HG03135 (cell line): ENCODE data around the gene DLEC1.
A peak's percentile ranks its signal among the peaks of the same experiment; 100 is the strongest.
"Not testable (repeated sequence)": the region's sequence is repeated elsewhere in the genome, so short reads cannot be mapped to it uniquely, and the experiment has no call there.

Experiments used
- ATAC-seq: cut with Tn5 transposase; IDR thresholded peaks from one replicate; pipeline ENCODE4 v1.9.1; 2021; ENCODE audit warnings: mild to moderate bottlenecking, moderate library complexity; ENCODE audit not compliant: unreplicated experiment

DLEC1 gene

GRCh38 chr3:38152609-38153008 lies 113.6 kb downstream of the DLEC1 start:
- ATAC-seq = no peak

DNA sequence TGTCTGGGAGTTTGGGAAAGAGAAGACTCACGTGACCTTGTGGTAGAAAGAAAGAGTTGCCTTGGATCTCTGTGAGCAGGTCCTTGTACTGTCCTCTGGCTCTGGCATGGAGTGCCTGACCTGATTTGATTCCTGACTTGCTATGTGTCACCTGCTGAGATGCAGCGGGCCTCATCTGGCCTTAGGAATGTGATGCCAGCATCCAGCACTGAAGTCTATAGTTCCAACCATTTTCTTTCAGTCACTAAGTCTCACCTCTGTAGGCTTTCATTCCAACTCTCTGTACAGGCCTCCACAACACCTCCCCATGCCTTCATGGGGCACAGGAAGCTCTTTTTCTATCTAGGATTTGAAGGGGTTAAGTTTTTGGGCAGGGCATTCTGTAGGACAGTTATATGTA lies 114.2 kb downstream of the DLEC1 start:
- no peak for ATAC-seq

- ATAC-seq = no peak
Observed at GRCh38 chr3:38154033-38154494, 115.1 kb downstream of the DLEC1 start.

- no peak for ATAC-seq
Observed at GRCh38 chr3:38154625-38155255, 115.7 kb downstream of the DLEC1 start.

DNA sequence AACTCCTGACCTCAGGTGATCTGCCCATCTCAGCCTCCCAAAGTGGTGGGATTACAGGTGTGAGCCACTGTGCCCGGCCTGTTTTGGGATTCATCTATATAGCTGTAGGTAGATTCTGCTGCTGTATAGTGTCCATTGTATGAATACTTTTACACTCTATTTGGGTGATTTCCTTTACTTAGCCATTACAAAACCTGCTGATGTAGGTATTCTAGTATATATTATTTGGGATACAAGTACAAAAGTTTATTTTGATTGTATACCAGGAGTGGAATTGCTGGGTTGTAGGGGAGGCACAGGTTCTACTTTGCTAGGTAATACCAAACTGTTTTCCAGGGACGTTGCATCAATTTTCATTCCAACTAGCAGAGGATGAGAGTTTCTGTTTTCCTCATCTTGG lies 116.8 kb downstream of the DLEC1 start:
- ATAC-seq = no peak

GRCh38 chr3:38157117-38157516 lies 118.1 kb downstream of the DLEC1 start:
- no peak for ATAC-seq

DNA sequence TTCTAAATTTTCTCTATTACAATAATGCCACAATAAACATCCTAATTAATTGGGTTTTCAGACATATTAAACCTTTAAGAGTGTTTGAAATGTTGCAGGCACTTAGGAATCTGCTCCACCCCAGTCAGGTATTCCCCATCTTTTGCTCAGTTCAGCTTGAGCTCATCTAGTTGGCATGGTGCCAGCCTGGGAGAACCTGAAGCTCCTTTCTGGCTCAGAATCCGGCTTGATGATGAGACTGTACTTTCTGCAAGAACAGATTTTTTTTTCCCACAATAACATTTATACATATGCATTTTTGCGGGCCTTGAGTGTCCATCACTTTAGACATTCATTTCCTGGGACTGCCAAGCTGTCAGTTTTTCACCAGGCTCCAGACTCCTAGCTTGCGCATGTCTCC lies 118.6 kb downstream of the DLEC1 start:
- no peak for ATAC-seq

DNA sequence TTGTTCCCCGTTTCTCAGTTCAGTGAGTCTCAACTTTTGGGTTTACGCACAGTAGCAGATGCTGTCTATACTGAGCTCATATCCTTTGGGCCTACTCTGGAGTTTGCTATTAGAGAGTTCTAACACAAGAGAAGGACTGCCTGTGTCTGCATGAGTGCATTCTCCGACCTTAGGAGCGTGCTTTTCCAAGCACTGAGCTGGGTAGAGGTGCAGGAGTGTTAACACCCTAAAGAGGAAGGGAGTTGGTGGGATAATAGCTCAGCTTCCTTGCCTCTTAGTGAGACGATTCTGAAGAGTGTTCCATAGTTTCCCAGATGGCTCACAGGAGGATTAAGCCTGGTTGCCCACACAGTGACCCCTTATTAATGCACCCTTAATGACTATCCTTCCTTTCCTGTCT lies 119.5 kb downstream of the DLEC1 start:
- no peak for ATAC-seq

GRCh38 chr3:38160704-38161103 lies 121.7 kb downstream of the DLEC1 start:
- ATAC-seq = not testable (repeated sequence)

DNA sequence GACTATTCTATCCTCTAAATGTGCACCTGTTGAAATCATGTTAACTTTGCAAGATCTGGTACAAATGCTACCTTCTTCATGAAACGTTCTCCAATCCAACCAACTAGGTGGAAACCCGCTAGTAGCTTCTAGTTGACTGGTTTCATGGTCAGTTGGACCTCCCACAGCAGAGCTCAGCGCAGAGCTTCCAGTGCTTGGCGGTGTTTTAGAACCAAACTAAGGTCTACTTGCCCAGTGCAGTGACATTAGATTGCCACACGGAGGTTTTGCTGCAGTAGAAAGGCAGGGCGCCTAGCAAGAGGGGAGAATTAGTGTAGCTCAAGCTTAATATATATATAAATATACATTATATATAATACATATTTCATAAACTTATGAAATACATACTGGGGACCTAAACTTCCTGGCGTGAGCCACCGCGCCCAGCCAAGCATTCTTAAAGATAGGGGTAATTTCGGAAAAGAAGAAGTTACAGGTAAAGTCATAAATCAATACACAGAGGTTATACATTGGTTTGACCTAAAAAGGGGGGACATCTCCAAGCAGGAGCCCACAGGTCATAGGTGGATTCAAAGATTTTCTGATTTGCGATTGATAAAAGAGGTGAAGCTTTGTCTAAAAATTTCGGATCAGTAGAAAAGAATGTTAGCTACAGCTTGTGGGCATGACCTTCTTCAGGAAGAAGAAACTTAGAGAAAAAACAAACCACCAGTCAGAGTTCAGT lies 124.3 kb downstream of the DLEC1 start:
- ATAC-seq = no peak

- ATAC-seq = no peak
Observed at GRCh38 chr3:38163841-38164642, 125.0 kb downstream of the DLEC1 start.

- ATAC-seq = peak; percentile 26
Observed at GRCh38 chr3:38164643-38164951, 125.6 kb downstream of the DLEC1 start.

- peak; percentile 92 for ATAC-seq
Observed at GRCh38 chr3:38164952-38165721, 126.1 kb downstream of the DLEC1 start, which contains the start of gene OXSR1. Gene OXSR1, plus strand, starts transcription at chr3:38165537. Its CDS starts 340 bp downstream, at chr3:38165877.

GRCh38 chr3:38165722-38166387 lies 126.8 kb downstream of the DLEC1 start:
- peak; percentile 20 for ATAC-seq

GRCh38 chr3:38167591-38167990 lies 128.6 kb downstream of the DLEC1 start:
- no peak for ATAC-seq

DNA sequence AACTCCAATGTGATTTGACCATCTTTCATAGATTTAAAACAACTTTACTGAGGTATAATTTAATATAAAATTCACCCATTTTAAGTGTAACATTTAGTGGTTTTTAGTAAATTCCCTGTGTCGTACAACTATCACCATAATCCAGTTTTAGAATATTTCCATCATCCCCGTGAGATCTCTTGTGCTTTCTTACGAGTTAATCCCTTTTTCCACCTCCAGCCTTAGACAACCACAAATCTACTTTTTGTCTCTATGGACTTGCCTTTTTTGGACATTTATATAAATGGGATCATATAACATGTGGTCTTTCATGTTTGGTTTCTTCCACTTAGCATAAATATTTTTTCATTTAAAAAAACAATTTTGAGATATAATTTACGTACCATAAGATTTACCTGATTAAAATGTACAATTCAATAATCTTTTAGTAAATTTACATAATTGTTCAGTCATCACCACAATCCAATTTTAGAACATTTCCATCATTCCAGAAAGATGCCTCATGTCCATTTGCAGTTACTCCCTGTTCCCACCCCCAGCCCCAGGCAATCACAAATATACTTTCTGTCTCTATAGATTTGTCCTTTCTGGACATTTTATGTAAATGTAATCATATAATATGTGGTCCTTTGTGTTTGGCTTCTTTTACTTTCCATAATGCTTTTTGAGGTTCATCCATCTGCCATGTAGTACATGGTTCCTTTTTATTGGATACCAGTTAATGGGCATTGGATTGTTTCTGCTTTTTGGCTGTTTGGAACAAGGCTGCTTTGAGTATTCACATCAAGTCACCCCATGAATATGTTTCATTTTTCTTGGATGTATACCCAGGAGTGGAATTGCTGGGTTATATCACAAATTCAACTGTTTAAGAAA lies 129.4 kb downstream of the DLEC1 start:
- no peak for ATAC-seq

GRCh38 chr3:38169027-38169317 lies 130.0 kb downstream of the DLEC1 start:
- no peak for ATAC-seq

- ATAC-seq = no peak
Observed at GRCh38 chr3:38170722-38171121, 131.7 kb downstream of the DLEC1 start.

DNA sequence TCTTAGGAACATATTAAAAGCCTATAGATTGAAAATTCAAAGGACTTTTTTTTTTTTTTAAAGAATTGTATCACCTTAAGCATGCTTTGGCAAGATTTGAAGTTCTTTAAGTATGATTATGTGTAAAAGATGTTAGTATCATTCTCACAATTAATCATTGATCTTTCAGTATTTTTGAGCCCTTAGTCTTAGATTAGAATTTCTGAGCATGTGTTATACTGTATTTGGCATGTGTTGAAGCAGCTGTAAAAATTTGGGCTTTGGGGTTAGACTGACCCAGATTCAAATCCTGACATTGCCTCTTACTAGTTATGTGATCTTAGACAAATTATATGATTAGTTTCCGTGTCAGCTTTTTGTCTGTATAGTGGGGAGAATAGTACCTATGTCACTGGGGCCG lies 132.6 kb downstream of the DLEC1 start:
- ATAC-seq = no peak
